Measurements from ENCODE around the gene INVS. TPM values are rescaled to one million over a fixed set of nuclear protein-coding genes. Genes with fewer than 3 reads are reported as not detected.
A peak's percentile ranks its signal among the peaks of the same experiment; 100 is the strongest.

INVS gene
- total and polyA plus RNA-seq, 2 of the 13 experiments (the other 11 are each of a cell fraction or from before 2014, with no cell fraction given), result 11.3 to 16.3 TPM

DNA sequence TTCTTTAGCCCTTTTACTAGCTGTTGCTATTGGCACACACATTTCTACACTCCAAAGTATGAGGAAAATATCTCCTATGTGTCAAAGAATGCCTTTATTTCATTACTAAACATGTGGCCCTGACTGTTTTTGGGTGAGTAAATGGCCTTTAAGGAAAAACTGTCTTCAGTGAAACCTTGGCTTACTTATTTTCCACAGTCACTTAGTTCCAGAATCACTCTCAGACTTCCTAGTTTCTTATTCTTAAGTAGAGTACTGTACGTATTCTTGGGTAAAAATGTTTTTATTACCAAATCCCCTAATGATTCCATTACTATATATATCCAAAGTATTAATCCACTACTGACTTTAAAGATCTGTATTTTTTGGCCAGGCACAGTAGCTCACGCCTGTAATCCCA, 27.8 kb upstream of the INVS start (continued):
- TF ChIP-seq ZNF496 (CRISPR knock-in tag; IDR thresholded peaks at IDR 0.05; ENCODE audit: insufficient replicate concordance) (no peak), HOXD1 (CRISPR knock-in tag; IDR thresholded peaks at IDR 0.05) (no peak), TGIF2 (CRISPR knock-in tag; IDR thresholded peaks at IDR 0.05) (no peak)

DNA sequence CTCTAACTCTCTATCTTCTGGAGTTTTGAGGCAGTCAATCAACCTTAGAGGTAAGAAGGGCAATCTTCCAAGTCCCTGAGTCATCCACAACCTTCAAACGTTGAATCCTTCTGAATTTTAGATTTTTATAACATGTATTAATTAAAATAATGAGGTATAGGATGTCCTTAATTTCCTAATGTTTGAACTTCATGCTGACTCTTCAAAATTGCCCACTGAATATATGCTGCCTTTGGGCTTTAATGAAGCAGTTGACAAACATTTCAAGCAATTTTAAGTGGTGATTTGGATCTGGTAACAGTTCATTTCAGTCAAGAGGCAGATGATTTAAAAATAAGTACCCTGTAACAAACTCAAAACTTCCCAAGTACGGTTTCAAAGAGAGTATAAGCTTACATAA, 26.2 kb upstream of the INVS start:
- Histone ChIP-seq H2AFZ (ENCODE audit: low read length) (no peak overlapping the region), H3K4me1 (ENCODE audit: insufficient read depth, low read length) (no peaks in the 10 kb centered on the region; the same call in 1 of the 2 replicates), H3K9ac (ENCODE audit: insufficient read depth, low read depth, low read length) (no peak overlapping the region), H3K27ac (ENCODE audit: extremely low read length, insufficient read depth, low read length) (no peak overlapping the region), H3K4me2 (ENCODE audit: low read depth, low read length) (no peak overlapping the region), H3K36me3 (replicated peaks in 1 of 2; ENCODE audit: control insufficient read depth in 1 of 2, insufficient read depth in 2 of 2, low read length in 2 of 2) (no peaks in the 10 kb centered on the region; a peak in 1 of 5 replicates), H4K20me1 (ENCODE audit: insufficient read depth, low read length) (0 out of 2 replicates have a peak, but pooled peaks cover 4% of the 10 kb centered on the region), H3K27me3 (ENCODE audit: control insufficient read depth in 1 of 2, insufficient read depth in 2 of 2, low read length in 2 of 2) (no peaks in the 10 kb centered on the region), H3K9me3 (ENCODE audit: low read length) (no peaks in the 10 kb centered on the region), H3K4me3 (replicated peaks in 1 of 3; ENCODE audit: insufficient read depth in 1 of 3, low read depth in 2 of 3, low read length in 3 of 3) (no peak overlapping the region), H3K79me2 (ENCODE audit: insufficient read depth, low read length) (peaks cover 22% of the 10 kb centered on the region)
- no peak for DNase-seq (ENCODE audit: low spot score)
- in situ Hi-C loops (cut with HindIII; ENCODE audit: extremely low pct_ligation_motif_present, low pct_unique_long_range_greater_than_20kb) (no loop called here), intact Hi-C loops (cut with micrococcal nuclease; ENCODE audit: unreplicated experiment) (no loop called here)
- 89% methylated on average over 2 of the region's 2 CpGs for WGBS (ENCODE audit: low lambda C conversion rate)
- TF ChIP-seq, protein P1, sequence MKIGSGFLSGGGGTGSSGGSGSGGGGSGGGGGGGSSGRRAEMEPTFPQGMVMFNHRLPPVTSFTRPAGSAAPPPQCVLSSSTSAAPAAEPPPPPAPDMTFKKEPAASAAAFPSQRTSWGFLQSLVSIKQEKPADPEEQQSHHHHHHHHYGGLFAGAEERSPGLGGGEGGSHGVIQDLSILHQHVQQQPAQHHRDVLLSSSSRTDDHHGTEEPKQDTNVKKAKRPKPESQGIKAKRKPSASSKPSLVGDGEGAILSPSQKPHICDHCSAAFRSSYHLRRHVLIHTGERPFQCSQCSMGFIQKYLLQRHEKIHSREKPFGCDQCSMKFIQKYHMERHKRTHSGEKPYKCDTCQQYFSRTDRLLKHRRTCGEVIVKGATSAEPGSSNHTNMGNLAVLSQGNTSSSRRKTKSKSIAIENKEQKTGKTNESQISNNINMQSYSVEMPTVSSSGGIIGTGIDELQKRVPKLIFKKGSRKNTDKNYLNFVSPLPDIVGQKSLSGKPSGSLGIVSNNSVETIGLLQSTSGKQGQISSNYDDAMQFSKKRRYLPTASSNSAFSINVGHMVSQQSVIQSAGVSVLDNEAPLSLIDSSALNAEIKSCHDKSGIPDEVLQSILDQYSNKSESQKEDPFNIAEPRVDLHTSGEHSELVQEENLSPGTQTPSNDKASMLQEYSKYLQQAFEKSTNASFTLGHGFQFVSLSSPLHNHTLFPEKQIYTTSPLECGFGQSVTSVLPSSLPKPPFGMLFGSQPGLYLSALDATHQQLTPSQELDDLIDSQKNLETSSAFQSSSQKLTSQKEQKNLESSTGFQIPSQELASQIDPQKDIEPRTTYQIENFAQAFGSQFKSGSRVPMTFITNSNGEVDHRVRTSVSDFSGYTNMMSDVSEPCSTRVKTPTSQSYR (CRISPR knock-in tag; IDR thresholded peaks at IDR 0.05; ENCODE audit: borderline replicate concordance), result no peak
- TF ChIP-seq MAFK (conservative IDR thresholded peaks at IDR 0.05 in 1 of 2, IDR thresholded peaks at IDR 0.05 in 1 of 2; ENCODE audit: low read length in 2 of 2) (peak; percentile 53 to 70; a peak in 3 of 4 replicates), FOXK2 (IDR thresholded peaks at IDR 0.05) (no peak), MAFF (IDR thresholded peaks at IDR 0.05; ENCODE audit: low read depth, low read length) (peak; percentile 60), ZEB1 (IDR thresholded peaks at IDR 0.05; ENCODE audit: insufficient replicate concordance, low read depth) (no peak), NR2C2 (CRISPR knock-in tag; IDR thresholded peaks at IDR 0.05; ENCODE audit: borderline replicate concordance) (no peak), CCDC6 (CRISPR knock-in tag; IDR thresholded peaks at IDR 0.05) (no peak), ZNF83 (CRISPR knock-in tag; IDR thresholded peaks at IDR 0.05; ENCODE audit: borderline replicate concordance) (no peak), ZNF547 (CRISPR knock-in tag; IDR thresholded peaks at IDR 0.05) (no peak), ZNF546 (CRISPR knock-in tag; conservative IDR thresholded peaks at IDR 0.05) (no peak), MEIS1 (CRISPR knock-in tag; IDR thresholded peaks at IDR 0.05; ENCODE audit: borderline replicate concordance) (no peak), ZNF724P (CRISPR knock-in tag; IDR thresholded peaks at IDR 0.05; ENCODE audit: borderline replicate concordance) (no peak), CEBPG (CRISPR knock-in tag; IDR thresholded peaks at IDR 0.05) (no peak)
- TF ChIP-seq, protein P2, sequence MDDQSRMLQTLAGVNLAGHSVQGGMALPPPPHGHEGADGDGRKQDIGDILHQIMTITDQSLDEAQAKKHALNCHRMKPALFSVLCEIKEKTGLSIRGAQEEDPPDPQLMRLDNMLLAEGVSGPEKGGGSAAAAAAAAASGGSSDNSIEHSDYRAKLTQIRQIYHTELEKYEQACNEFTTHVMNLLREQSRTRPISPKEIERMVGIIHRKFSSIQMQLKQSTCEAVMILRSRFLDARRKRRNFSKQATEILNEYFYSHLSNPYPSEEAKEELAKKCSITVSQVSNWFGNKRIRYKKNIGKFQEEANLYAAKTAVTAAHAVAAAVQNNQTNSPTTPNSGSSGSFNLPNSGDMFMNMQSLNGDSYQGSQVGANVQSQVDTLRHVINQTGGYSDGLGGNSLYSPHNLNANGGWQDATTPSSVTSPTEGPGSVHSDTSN (CRISPR knock-in tag; IDR thresholded peaks at IDR 0.05; ENCODE audit: borderline replicate concordance), result no peak
- POLR2A ChIA-PET, result no interaction called here
- CTCF ChIA-PET (ENCODE audit: low intra/inter-chr PET ratio, low total read pairs), result no interaction called here
- no peak for ATAC-seq
- no peak for FAIRE-seq
- BruUV-seq (replicated peaks), result no TSS peak

All from HepG2 (cell line).